Measurements from ENCODE around the gene GPR55. TPM values are rescaled to one million over a fixed set of nuclear protein-coding genes. Genes with fewer than 3 reads are reported as not detected.

Gene GPR55
- total and polyA plus RNA-seq, 4 experiments from 2014 or later = 2.4 to 8.3 (median 8.1) TPM; not detected in 1

- peaks cover 33% of the 10 kb centered on the region for H3K4me1 ChIP-seq (ENCODE audit: insufficient read depth, low read length)
- POLR2A ChIA-PET (ENCODE audit: partially characterized antibody) = interaction anchor here (0.6 to 2.4 kb wide), 6 partner anchors 9 to 106 kb away, joined by 3 to 12 read pairs (median 4); no protein-coding TSS in a partner anchor
- Mint-ChIP-seq H3K27ac (peak overlapping the region; percentile 53 to 91 (median 88)), H3K4me3 (peak overlapping the region; percentile 12 to 90 (median 74)), H3K36me3 (peaks cover 0 to 4% of the 10 kb centered on the region in 2 donors), H3K27me3 (no peaks in the 10 kb centered on the region), H3K9me3 (peaks cover 0 to 1% (median 0%) of the 10 kb centered on the region in 8 donors), H3K4me1 (peaks cover 12 to 54% (median 33%) of the 10 kb centered on the region in 4 donors)
- H3K4me3 ChIP-seq (ENCODE audit: low read length in 2 of 2) = no peak overlapping the region
- H3K9me3 ChIP-seq (ENCODE audit: control insufficient read depth in 1 of 2, low read length in 2 of 2) = no peaks in the 10 kb centered on the region
- intact Hi-C loops (cut with micrococcal nuclease) = loop anchor here (1.0 to 10.0 kb wide), 3 partner anchors 38 to 108 kb away; no protein-coding TSS in a partner anchor
- no peak overlapping the region for H3K27ac ChIP-seq (ENCODE audit: low read depth, low read length)
- CTCF ChIA-PET (ENCODE audit: partially characterized antibody) = interaction anchor here (0.7 to 2.8 kb wide), 6 partner anchors 9 to 121 kb away, joined by 3 to 10 read pairs (median 4); no protein-coding TSS in a partner anchor
- H3K36me3 ChIP-seq (ENCODE audit: insufficient read depth, low read length) = no peaks in the 10 kb centered on the region
- peak; percentile 69 to 78 (median 74) for DNase-seq
- no peaks in the 10 kb centered on the region for H3K27me3 ChIP-seq (ENCODE audit: insufficient read depth, low read length)
Observed at GRCh38 chr2:230866756-230867523, 58.1 kb downstream of the GPR55 start.

DNA sequence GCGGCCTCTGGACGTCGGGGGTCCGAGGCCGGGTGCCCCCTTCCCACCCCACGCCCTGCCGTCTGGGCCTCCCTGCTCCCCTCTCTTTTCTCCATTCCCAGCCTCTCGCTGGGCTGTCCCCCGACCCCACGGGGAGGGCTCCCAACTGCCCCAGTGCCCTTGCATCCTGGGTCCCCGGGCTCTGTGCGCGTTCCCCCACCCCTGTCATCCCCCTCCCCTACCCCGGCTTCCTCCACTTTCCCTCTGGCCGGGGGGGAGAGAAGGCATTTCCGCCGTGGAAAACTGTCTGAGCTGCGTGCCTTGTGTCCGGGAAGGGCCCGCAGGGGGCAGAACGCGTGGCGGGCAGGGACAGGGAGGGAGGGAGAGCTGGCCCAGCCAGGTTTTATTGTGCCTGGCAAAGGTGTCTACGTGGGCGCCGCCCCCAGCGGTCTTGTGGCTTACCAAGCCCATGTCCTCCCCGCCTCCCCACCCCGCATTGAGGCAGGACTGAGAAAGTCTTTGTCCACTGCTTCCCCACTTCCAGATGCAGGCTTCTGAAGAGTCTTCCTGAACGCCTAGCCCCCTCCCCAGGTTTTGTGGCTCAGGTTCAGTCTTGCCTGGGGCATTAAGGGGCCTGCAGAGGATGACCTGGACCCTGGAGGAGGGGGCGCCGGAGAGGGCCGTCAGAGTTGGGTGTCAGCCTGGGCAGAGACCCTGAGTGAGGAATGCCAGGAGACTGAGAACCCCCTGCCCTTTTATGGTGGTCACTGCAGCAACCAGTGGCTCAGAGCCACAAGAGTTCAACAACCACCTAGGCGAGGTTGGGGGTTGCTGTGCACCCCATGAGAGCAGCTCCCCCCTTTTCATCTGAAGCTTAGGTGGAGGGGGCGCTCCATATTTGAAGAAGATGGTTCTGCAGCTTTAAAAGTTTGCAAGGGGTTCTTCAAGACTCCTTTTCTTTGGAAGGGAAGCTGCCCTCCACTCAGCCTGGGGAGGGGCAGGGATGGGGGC is 59.0 kb downstream of the GPR55 start:
- no peaks in the 10 kb centered on the region for H3K36me3 ChIP-seq (ENCODE audit: insufficient read depth, low read length)
- CTCF ChIA-PET (ENCODE audit: partially characterized antibody) = interaction anchor here (0.6 to 2.8 kb wide), 10 partner anchors 9 to 121 kb away, joined by 3 to 10 read pairs (median 4); no protein-coding TSS in a partner anchor
- H3K4me1 Mint-ChIP-seq = peaks cover 19 to 63% (median 41%) of the 10 kb centered on the region in 4 donors
- intact Hi-C loops (cut with micrococcal nuclease) = loop anchor here (1.0 to 10.0 kb wide), 4 partner anchors 17 to 109 kb away; no protein-coding TSS in a partner anchor
- H3K4me1 ChIP-seq (ENCODE audit: insufficient read depth, low read length) = peaks cover 39% of the 10 kb centered on the region
- POLR2A ChIA-PET (ENCODE audit: partially characterized antibody) = interaction anchor here (0.7 to 2.4 kb wide), 5 partner anchors 10 to 85 kb away, joined by 3 to 12 read pairs (median 5); partner anchors contain the start of gene GPR55
- peaks cover 0 to 1% of the 10 kb centered on the region in 2 donors for H3K27me3 Mint-ChIP-seq
- peak in 3 of 5 donors; percentile 19 to 52 (median 32) for DNase-seq
- H3K9me3 ChIP-seq (ENCODE audit: control insufficient read depth in 1 of 2, low read length in 2 of 2) = no peaks in the 10 kb centered on the region
- H3K4me3 Mint-ChIP-seq = peak overlapping the region; percentile 79 to 93 (median 86)
- H3K36me3 Mint-ChIP-seq = peaks cover 0 to 4% of the 10 kb centered on the region in 2 donors
- H3K4me3 ChIP-seq (ENCODE audit: low read length in 2 of 2) = peak overlapping the region in 1 of 2 donors; percentile 70
- H3K27ac ChIP-seq (ENCODE audit: low read depth, low read length) = peak overlapping the region; percentile 45
- peaks cover 0 to 1% (median 0%) of the 10 kb centered on the region in 8 donors for H3K9me3 Mint-ChIP-seq
- no peaks in the 10 kb centered on the region for H3K27me3 ChIP-seq (ENCODE audit: insufficient read depth, low read length)
- H3K27ac Mint-ChIP-seq = peak overlapping the region; percentile 61 to 91 (median 88)

DNA sequence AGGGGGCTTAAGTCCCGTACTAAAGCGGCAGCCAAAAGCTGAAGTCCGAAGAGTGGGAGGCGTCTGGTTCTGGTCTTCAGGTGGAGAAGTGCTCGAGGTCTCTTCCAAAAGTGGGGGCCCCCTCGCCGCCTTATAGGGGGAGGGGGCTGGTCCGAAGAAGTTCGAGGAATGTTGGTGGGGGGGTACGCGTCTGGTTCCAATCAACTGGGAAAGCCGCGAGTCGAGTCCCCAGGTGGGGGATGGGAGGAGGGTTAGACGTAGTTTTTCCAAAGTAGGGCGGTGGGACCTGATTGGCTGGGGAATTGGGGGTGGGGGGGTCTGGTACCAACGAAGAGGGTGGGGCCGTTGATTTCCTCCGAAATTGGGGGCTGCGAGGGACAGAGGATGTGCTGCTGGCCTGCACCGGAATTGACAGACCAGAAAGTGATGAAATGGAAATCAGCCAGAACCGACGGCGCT is 59.7 kb downstream of the GPR55 start:
- no peaks in the 10 kb centered on the region for H3K36me3 ChIP-seq (ENCODE audit: insufficient read depth, low read length)
- peaks cover 39% of the 10 kb centered on the region for H3K4me1 ChIP-seq (ENCODE audit: insufficient read depth, low read length)
- H3K9me3 ChIP-seq (ENCODE audit: control insufficient read depth in 1 of 2, low read length in 2 of 2) = no peaks in the 10 kb centered on the region
- peak overlapping the region; percentile 45 for H3K27ac ChIP-seq (ENCODE audit: low read depth, low read length)
- peak overlapping the region in 6 of 7 donors; percentile 51 to 91 (median 78) for H3K27ac Mint-ChIP-seq
- peaks cover 19 to 67% (median 41%) of the 10 kb centered on the region in 4 donors for H3K4me1 Mint-ChIP-seq
- H3K27me3 Mint-ChIP-seq = peaks cover 0 to 1% of the 10 kb centered on the region in 2 donors
- peaks cover 0 to 4% of the 10 kb centered on the region in 2 donors for H3K36me3 Mint-ChIP-seq
- H3K4me3 ChIP-seq (ENCODE audit: low read length in 2 of 2) = peak overlapping the region; percentile 34 to 70
- peak overlapping the region; percentile 79 to 93 (median 86) for H3K4me3 Mint-ChIP-seq
- intact Hi-C loops (cut with micrococcal nuclease) = loop anchor here (2.0 to 10.0 kb wide), 2 partner anchors 17 to 109 kb away; no protein-coding TSS in a partner anchor
- no peaks in the 10 kb centered on the region for H3K27me3 ChIP-seq (ENCODE audit: insufficient read depth, low read length)
- ChIA-PET CTCF (ENCODE audit: partially characterized antibody) (interaction anchor here (0.6 to 1.6 kb wide), 7 partner anchors 9 to 59 kb away, joined by 3 to 7 read pairs (median 3); partner anchors contain the start of gene GPR55), POLR2A (ENCODE audit: partially characterized antibody) (interaction anchor here (1.0 to 2.4 kb wide), 5 partner anchors 8 to 122 kb away, joined by 3 to 12 read pairs (median 6); partner anchors contain the start of gene GPR55)
- no peak for DNase-seq
- H3K9me3 Mint-ChIP-seq = peaks cover 0 to 1% (median 0%) of the 10 kb centered on the region in 8 donors

DNA sequence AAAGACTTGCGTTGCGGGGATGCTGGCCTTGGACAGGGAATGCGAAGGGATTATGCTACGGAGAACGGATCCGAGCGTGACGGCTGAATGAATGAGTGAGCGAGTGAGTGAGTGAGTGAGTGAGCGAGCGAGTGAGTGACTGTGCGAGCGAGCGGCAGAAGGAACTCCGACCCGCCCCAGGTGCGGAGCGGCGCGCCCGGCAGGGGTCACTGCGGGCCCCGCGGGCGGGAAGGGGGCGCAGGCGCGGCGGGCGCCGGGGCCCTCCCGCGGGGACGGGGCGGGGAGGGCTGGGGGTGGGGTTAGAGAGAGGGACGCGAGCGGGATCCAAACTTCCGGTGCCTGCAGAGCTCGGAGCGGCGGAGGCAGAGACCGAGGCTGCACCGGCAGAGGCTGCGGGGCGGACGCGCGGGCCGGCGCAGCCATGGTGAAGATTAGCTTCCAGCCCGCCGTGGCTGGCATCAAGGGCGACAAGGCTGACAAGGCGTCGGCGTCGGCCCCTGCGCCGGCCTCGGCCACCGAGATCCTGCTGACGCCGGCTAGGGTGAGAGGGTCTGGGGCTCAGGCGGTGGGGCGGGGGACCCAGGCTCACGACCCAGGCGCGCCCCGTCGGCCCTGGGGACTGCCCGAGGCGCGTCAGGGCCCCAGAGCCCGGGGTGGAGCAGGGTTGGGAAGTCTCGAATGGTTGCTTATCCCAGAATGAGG is 60.3 kb downstream of the GPR55 start, which contains the start of gene ITM2C:
Gene ITM2C, plus strand, starts transcription at position 338 of the 702 bp plus-strand sequence. Its CDS starts 84 bp downstream, at position 422.
- Mint-ChIP-seq H3K4me3 (peak within 1 kb of the TSS; percentile 86 to 97 (median 93)), H3K4me1 (peaks cover 19 to 67% (median 41%) of the 10 kb centered on the region in 4 donors), H3K36me3 (peaks cover 0 to 4% of the 10 kb centered on the region in 2 donors), H3K9me3 (peaks cover 0 to 1% (median 0%) of the 10 kb centered on the region in 8 donors), H3K27ac (peak within 1 kb of the TSS; percentile 78 to 97 (median 88)), H3K27me3 (peaks cover 0 to 2% of the 10 kb centered on the region in 2 donors)
- Histone ChIP-seq H3K9me3 (ENCODE audit: control insufficient read depth in 1 of 2, low read length in 2 of 2) (no peaks in the 10 kb centered on the region), H3K27me3 (ENCODE audit: insufficient read depth, low read length) (no peaks in the 10 kb centered on the region), H3K27ac (ENCODE audit: low read depth, low read length) (peak within 1 kb of the TSS; percentile 45), H3K4me3 (ENCODE audit: low read length in 2 of 2) (peak within 1 kb of the TSS; percentile 34 to 70), H3K4me1 (ENCODE audit: insufficient read depth, low read length) (peaks cover 39% of the 10 kb centered on the region), H3K36me3 (ENCODE audit: insufficient read depth, low read length) (no peaks in the 10 kb centered on the region)
- peak; percentile 71 to 81 (median 74) for DNase-seq
- POLR2A ChIA-PET (ENCODE audit: partially characterized antibody) = interaction anchor here (1.0 to 1.7 kb wide), 5 partner anchors 8 to 123 kb away, joined by 3 to 8 read pairs (median 5); partner anchors contain the start of gene GPR55
- intact Hi-C loops (cut with micrococcal nuclease) = loop anchor here (2.0 to 10.0 kb wide), 2 partner anchors 16 to 110 kb away; no protein-coding TSS in a partner anchor
- CTCF ChIA-PET (ENCODE audit: partially characterized antibody) = interaction anchor here (1.0 to 1.6 kb wide), 8 partner anchors 8 to 705 kb away, joined by 3 to 7 read pairs (median 4); partner anchors contain the start of gene GPR55

DNA sequence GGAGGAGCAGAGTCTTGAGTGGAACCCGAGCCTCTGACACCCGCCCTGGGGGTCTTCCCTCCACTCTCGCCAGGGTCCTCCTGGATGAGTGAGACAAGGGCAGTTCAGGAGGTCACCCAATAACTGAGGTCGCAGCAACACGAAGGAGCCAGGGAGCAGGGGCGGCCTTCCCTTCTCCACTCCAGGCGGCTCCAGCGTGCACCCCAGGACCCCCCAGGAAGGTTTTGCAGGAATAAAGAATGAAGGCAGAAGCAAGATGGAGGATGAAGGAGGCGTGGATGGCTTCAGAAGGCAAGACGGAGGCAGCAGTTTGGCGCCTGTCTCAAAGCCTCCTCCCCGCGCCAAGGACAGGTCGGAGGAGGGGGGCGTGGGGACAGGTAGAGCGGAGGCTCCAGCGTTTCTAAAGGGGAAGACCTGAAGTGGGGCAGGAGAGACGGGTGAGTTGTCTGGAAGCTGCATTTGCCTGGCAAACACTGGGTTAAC is 60.9 kb downstream of the GPR55 start:
- Mint-ChIP-seq H3K27ac (peak overlapping the region in 6 of 7 donors; percentile 64 to 97 (median 88)), H3K27me3 (peaks cover 0 to 3% of the 10 kb centered on the region in 2 donors), H3K4me3 (peak overlapping the region; percentile 86 to 97 (median 93)), H3K36me3 (peaks cover 0 to 4% of the 10 kb centered on the region in 2 donors), H3K4me1 (peaks cover 19 to 67% (median 41%) of the 10 kb centered on the region in 4 donors), H3K9me3 (peaks cover 0 to 2% (median 0%) of the 10 kb centered on the region in 8 donors)
- Histone ChIP-seq H3K4me1 (ENCODE audit: insufficient read depth, low read length) (peaks cover 39% of the 10 kb centered on the region), H3K9me3 (ENCODE audit: control insufficient read depth in 1 of 2, low read length in 2 of 2) (no peaks in the 10 kb centered on the region), H3K4me3 (ENCODE audit: low read length in 2 of 2) (peak overlapping the region; percentile 17 to 70), H3K27ac (ENCODE audit: low read depth, low read length) (no peak overlapping the region), H3K36me3 (ENCODE audit: insufficient read depth, low read length) (no peaks in the 10 kb centered on the region), H3K27me3 (ENCODE audit: insufficient read depth, low read length) (no peaks in the 10 kb centered on the region)
- no peak for DNase-seq
- POLR2A ChIA-PET (ENCODE audit: partially characterized antibody) = interaction anchor here (1.0 to 1.7 kb wide), 5 partner anchors 9 to 123 kb away, joined by 3 to 8 read pairs (median 5); partner anchors contain the start of gene GPR55
- CTCF ChIA-PET (ENCODE audit: partially characterized antibody) = interaction anchor here (1.0 to 1.6 kb wide), 7 partner anchors 8 to 704 kb away, joined by 3 to 7 read pairs (median 3); partner anchors contain the start of gene GPR55
- intact Hi-C loops (cut with micrococcal nuclease) = loop anchor here (2.0 to 10.0 kb wide), 2 partner anchors 15 to 111 kb away; no protein-coding TSS in a partner anchor

Measured in CD4-positive, alpha-beta memory T cell (primary cell).